ENCODE data around the gene TSHZ3.

The TSHZ3 gene

DNA sequence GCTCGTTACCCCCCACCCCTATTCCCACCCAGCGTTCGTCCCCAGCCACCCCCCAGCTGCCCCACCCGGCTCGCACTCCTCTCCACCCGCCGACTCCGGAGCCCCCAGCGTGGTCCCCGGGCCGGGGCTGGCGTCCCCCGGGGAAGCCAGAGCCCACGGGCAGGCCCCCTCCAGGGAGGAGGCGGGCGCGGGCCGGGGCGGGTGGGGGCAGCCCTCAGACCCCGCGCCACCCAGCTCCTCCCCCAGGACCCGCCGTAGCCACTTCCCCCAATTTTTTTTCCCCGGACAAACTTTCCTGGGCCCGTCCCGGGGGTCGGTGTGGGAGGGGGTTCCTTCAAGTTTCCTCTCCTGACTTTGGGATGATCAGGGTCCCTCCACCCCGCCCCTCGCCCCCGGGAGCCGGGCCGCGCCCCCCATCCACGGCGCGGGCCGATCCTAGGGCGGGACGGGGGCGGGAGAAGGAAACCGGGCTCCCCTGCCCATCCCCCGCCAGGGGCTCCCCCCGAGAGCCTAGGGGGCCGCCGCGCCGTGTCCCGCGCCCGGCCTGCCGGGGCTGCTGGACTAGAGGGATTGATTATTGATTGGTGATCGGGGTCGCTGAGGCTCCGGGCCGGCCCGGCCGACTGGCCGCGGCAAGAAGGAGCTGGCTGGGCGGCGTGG is 927 bp upstream of the TSHZ3 start:
- H3K4me3 ChIP-seq (ENCODE audit: low read depth in 1 of 5, low read length in 5 of 5) = peak overlapping the region in 4 of 5 donors; percentile 77 to 84 (median 82)
- H3K4me1 ChIP-seq (ENCODE audit: control insufficient read depth in 5 of 5, insufficient read depth in 5 of 5, low read length in 5 of 5) = peaks cover 0 to 31% (median 22%) of the 10 kb centered on the region in 5 donors
- H3K27me3 ChIP-seq (ENCODE audit: control insufficient read depth in 5 of 5, insufficient read depth in 4 of 5, low read length in 5 of 5) = peaks cover 0 to 22% (median 13%) of the 10 kb centered on the region in 5 donors
- H3K36me3 ChIP-seq (ENCODE audit: control insufficient read depth in 5 of 5, insufficient read depth in 5 of 5, low read length in 5 of 5) = no peaks in the 10 kb centered on the region
- H3K27ac ChIP-seq (ENCODE audit: low read depth, low read length) = no peak overlapping the region
- no peaks in the 10 kb centered on the region for H3K9me3 ChIP-seq (ENCODE audit: control insufficient read depth in 5 of 5, low read length in 5 of 5)
- H3K9ac ChIP-seq (ENCODE audit: low read length in 5 of 5) = peak overlapping the region in 3 of 5 donors; percentile 64 to 76 (median 69)

DNA sequence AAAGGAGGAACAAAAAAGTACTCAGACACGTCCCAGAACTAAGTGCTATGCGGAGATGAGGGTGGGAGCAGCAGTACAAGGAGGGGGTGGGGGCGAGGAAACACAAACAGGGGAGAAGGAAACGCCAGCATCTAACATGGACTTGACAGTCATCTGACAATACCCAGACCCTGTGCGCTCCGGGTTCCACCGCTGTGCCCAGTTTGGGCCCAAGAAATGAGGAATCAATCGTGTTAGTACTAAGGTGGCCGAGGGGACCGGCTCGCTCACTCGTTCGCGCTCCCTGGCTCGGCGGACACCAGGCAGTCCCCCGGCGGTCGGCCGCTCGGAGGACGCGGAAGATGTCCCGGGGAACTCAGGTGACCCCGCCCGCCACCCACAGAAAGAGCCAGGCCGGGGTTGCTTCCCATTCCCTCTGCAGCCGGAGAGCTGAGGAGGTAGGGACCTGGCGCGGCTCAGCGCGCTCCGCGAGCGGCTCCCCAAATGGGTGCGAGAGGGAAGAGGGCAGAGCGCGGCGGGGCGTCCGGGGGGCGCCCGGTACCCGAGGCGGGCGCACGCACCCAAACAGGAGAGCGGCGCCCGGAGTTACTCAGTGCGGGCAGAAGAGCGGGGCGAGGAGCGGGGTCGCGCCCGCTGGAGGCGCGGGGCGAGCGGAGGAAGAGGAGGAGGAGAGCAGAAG is 616 bp downstream of the TSHZ3 start:
- Histone ChIP-seq H3K4me3 (ENCODE audit: low read depth in 1 of 5, low read length in 5 of 5) (peak overlapping the region; percentile 53 to 79 (median 66)), H3K36me3 (ENCODE audit: control insufficient read depth in 5 of 5, insufficient read depth in 5 of 5, low read length in 5 of 5) (no peaks in the 10 kb centered on the region), H3K27me3 (ENCODE audit: control insufficient read depth in 5 of 5, insufficient read depth in 4 of 5, low read length in 5 of 5) (peaks cover 0 to 8% (median 0%) of the 10 kb centered on the region in 5 donors), H3K9me3 (ENCODE audit: control insufficient read depth in 5 of 5, low read length in 5 of 5) (no peaks in the 10 kb centered on the region), H3K9ac (ENCODE audit: low read length in 5 of 5) (peak overlapping the region in 4 of 5 donors; percentile 28 to 66 (median 36)), H3K4me1 (ENCODE audit: control insufficient read depth in 5 of 5, insufficient read depth in 5 of 5, low read length in 5 of 5) (peaks cover 0 to 31% (median 22%) of the 10 kb centered on the region in 5 donors), H3K27ac (ENCODE audit: low read depth, low read length) (peak overlapping the region; percentile 10)

DNA sequence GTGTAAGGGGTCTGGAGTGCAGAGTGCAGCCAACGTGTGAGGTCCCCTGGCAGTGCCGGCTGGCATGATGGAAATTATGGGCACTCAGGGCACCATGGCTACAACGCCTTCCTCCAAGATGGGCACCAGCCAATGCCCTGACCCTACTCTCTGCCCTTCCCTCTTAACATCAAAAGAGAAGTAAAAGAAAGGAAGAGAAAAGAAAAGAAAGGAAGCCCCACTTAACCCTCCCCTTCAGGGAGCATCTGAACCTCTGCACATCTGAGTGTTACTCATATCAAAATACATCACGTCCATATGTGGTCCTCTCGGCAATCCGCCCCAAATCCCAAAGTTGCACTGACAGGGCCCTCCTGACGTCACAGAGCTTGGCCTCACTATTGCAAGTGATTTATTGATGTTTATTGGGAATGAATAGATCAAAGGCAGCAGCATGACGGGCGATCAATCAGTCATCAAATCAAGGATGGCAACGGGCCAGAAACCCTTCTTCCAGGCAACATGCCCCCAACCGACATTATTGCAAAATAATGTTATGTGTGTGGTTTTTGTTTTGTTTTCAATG is 1.3 kb downstream of the TSHZ3 start:
- Histone ChIP-seq H3K4me1 (ENCODE audit: control insufficient read depth in 5 of 5, insufficient read depth in 5 of 5, low read length in 5 of 5) (peaks cover 0 to 31% (median 22%) of the 10 kb centered on the region in 5 donors), H3K36me3 (ENCODE audit: control insufficient read depth in 5 of 5, insufficient read depth in 5 of 5, low read length in 5 of 5) (no peaks in the 10 kb centered on the region), H3K4me3 (ENCODE audit: low read depth in 1 of 5, low read length in 5 of 5) (peak overlapping the region in 4 of 5 donors; percentile 53 to 79 (median 72)), H3K9ac (ENCODE audit: low read length in 5 of 5) (peak overlapping the region in 1 of 5 donors; percentile 28), H3K27me3 (ENCODE audit: control insufficient read depth in 5 of 5, insufficient read depth in 4 of 5, low read length in 5 of 5) (peaks cover 0 to 4% (median 0%) of the 10 kb centered on the region in 5 donors), H3K27ac (ENCODE audit: low read depth, low read length) (no peak overlapping the region), H3K9me3 (ENCODE audit: control insufficient read depth in 5 of 5, low read length in 5 of 5) (no peaks in the 10 kb centered on the region)

GRCh38 chr19:31347354-31347753 is 1.9 kb downstream of the TSHZ3 start:
- H3K36me3 ChIP-seq (ENCODE audit: control insufficient read depth in 5 of 5, insufficient read depth in 5 of 5, low read length in 5 of 5) = no peaks in the 10 kb centered on the region
- no peak overlapping the region for H3K9ac ChIP-seq (ENCODE audit: low read length in 5 of 5)
- peaks cover 0 to 4% (median 0%) of the 10 kb centered on the region in 5 donors for H3K27me3 ChIP-seq (ENCODE audit: control insufficient read depth in 5 of 5, insufficient read depth in 4 of 5, low read length in 5 of 5)
- no peaks in the 10 kb centered on the region for H3K9me3 ChIP-seq (ENCODE audit: control insufficient read depth in 5 of 5, low read length in 5 of 5)
- H3K4me3 ChIP-seq (ENCODE audit: low read depth in 1 of 5, low read length in 5 of 5) = no peak overlapping the region
- peaks cover 0 to 29% (median 22%) of the 10 kb centered on the region in 5 donors for H3K4me1 ChIP-seq (ENCODE audit: control insufficient read depth in 5 of 5, insufficient read depth in 5 of 5, low read length in 5 of 5)
- no peak overlapping the region for H3K27ac ChIP-seq (ENCODE audit: low read depth, low read length)

DNA sequence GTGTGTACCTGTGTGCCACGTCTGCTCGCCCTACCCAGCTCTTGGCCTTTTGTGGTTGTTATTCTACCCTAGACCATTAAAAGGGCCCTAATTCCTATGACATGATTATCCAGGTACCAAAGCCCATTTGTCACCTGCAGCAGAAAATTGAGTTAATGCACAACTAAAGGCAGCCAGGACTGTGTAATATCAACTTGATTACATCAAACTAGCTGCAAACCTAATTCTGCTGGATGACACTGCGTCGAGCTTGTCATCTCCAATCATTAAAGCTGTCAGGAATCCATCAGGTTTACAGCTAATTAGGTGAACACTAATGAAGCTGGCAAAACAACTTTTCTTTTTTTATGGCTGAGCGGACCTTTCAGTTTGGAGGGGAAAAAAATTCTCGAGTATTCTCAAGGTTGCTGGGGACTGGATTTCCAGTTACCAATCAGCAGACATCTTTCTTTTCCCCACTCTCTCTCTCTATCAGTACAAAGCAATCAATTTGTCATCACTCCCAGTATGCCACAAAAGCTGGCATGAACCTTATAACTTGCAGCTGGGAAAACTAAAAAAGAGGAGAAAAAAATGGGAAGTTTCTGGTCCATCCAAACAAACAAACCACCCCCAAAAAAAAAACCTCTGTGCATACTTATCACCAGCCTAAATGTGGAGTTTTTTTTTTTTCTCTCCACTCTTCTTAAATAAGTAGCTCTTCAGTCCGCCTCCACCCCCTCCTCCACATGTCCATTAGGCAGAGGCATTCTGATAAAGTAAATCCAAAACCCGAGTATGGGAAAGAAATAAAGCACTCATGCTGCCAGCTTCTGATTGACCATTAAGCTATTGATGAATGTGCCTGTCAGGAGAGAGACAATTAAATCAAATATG is 2.8 kb downstream of the TSHZ3 start:
- H3K4me1 ChIP-seq (ENCODE audit: control insufficient read depth in 5 of 5, insufficient read depth in 5 of 5, low read length in 5 of 5) = peaks cover 0 to 20% (median 15%) of the 10 kb centered on the region in 5 donors
- H3K27me3 ChIP-seq (ENCODE audit: control insufficient read depth in 5 of 5, insufficient read depth in 4 of 5, low read length in 5 of 5) = no peaks in the 10 kb centered on the region
- H3K9ac ChIP-seq (ENCODE audit: low read length in 5 of 5) = no peak overlapping the region
- no peak overlapping the region for H3K4me3 ChIP-seq (ENCODE audit: low read depth in 1 of 5, low read length in 5 of 5)
- H3K9me3 ChIP-seq (ENCODE audit: control insufficient read depth in 5 of 5, low read length in 5 of 5) = no peaks in the 10 kb centered on the region
- H3K36me3 ChIP-seq (ENCODE audit: control insufficient read depth in 5 of 5, insufficient read depth in 5 of 5, low read length in 5 of 5) = no peaks in the 10 kb centered on the region
- H3K27ac ChIP-seq (ENCODE audit: low read depth, low read length) = no peak overlapping the region

DNA sequence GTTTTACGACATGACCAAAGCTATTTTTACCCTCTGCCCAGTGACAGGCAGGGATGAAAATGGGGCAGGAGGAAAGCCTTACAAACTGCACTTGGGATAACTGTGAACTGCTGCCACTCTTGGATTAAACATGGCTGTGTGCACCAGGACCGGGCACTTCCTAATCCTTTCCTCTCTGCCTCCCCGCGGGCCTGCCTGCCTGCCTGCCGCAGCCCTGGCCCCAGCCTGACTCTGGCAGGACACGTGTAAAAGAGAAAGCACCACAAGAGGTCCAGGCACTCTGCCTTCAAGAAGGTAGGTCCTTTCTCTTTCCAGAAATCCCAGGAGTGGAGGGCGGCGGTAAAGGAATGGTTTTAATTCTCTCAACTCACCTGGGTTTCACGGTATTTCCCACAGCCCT is 4.8 kb downstream of the TSHZ3 start:
- H3K27ac ChIP-seq (ENCODE audit: low read depth, low read length) = no peak overlapping the region
- peaks cover 0 to 28% (median 17%) of the 10 kb centered on the region in 5 donors for H3K4me1 ChIP-seq (ENCODE audit: control insufficient read depth in 5 of 5, insufficient read depth in 5 of 5, low read length in 5 of 5)
- H3K9me3 ChIP-seq (ENCODE audit: control insufficient read depth in 5 of 5, low read length in 5 of 5) = no peaks in the 10 kb centered on the region
- H3K4me3 ChIP-seq (ENCODE audit: low read depth in 1 of 5, low read length in 5 of 5) = no peak overlapping the region
- H3K9ac ChIP-seq (ENCODE audit: low read length in 5 of 5) = no peak overlapping the region
- no peaks in the 10 kb centered on the region for H3K36me3 ChIP-seq (ENCODE audit: control insufficient read depth in 5 of 5, insufficient read depth in 5 of 5, low read length in 5 of 5)
- peaks cover 0 to 4% (median 0%) of the 10 kb centered on the region in 5 donors for H3K27me3 ChIP-seq (ENCODE audit: control insufficient read depth in 5 of 5, insufficient read depth in 4 of 5, low read length in 5 of 5)

DNA sequence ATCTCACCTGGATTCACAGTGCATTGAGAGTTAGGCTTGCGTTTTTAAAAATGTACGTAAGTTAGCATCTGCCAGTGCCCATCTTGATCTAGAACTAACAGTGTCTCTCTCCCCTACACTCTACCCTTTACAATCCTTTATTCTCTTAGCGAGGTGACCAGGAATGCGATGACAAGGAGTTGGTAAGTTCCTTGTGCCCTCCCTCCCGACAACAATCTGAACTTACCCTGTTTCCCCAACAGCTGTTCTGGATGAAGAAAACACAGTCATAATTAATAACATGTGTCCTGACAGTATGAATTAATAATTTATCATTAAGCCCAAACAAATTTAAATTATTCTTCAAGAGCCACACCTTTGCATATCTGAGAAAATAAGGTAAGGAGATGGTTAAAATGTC is 6.3 kb downstream of the TSHZ3 start:
- no peaks in the 10 kb centered on the region for H3K36me3 ChIP-seq (ENCODE audit: control insufficient read depth in 5 of 5, insufficient read depth in 5 of 5, low read length in 5 of 5)
- H3K27ac ChIP-seq (ENCODE audit: low read depth, low read length) = no peak overlapping the region
- no peak overlapping the region for H3K4me3 ChIP-seq (ENCODE audit: low read depth in 1 of 5, low read length in 5 of 5)
- H3K9ac ChIP-seq (ENCODE audit: low read length in 5 of 5) = no peak overlapping the region
- H3K27me3 ChIP-seq (ENCODE audit: control insufficient read depth in 5 of 5, insufficient read depth in 4 of 5, low read length in 5 of 5) = peaks cover 0 to 4% (median 0%) of the 10 kb centered on the region in 5 donors
- no peaks in the 10 kb centered on the region for H3K9me3 ChIP-seq (ENCODE audit: control insufficient read depth in 5 of 5, low read length in 5 of 5)
- peaks cover 0 to 23% (median 12%) of the 10 kb centered on the region in 5 donors for H3K4me1 ChIP-seq (ENCODE audit: control insufficient read depth in 5 of 5, insufficient read depth in 5 of 5, low read length in 5 of 5)

DNA sequence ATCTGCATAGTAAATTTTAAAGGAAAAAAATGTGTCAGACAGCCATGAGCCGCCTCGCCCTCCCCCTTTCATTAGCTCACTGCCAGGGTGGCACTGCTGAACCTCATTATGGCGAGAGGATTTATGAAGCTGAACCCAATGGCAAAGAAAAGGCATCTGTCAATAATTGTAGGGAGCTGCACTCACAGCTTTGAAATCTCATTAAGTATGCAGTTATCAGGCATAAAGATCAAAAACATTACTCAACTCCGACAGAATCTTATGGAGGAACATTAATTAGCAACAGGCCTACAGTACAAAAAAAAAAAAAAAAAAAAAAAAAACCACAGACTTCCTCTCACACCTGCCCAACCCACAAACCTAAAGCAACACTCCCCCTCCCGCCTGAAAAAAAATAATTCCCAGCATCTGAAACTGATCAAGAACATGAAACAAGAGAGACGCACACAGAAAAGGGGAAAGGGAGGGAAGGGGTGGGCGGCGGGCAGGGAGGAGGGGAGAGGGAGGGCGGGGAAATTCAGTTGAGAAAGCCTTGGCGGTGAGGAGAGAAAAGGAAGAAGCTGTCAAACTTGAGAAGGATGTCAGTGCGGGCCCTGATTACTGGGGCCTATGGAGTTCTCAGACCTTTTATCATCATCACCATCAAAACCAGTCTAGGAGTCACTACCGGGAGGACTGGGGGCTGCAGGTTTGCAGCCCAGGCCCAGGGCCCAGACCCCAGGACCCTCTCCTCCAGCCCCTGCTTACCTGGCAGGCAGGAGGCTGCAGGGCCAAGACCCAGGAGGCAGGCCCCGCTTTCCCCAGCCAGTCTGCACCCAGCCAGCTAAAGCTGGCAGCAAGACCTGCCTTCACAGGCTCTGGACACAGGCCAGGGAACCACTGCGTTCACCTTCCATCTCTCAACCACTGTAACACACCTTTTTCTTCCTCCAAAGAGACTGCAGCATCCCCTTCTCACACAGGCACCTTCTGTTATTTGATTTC is 8.9 kb downstream of the TSHZ3 start:
- Histone ChIP-seq H3K4me1 (ENCODE audit: control insufficient read depth in 5 of 5, insufficient read depth in 5 of 5, low read length in 5 of 5) (peaks cover 0 to 19% (median 12%) of the 10 kb centered on the region in 5 donors), H3K27ac (ENCODE audit: low read depth, low read length) (no peak overlapping the region)

DNA sequence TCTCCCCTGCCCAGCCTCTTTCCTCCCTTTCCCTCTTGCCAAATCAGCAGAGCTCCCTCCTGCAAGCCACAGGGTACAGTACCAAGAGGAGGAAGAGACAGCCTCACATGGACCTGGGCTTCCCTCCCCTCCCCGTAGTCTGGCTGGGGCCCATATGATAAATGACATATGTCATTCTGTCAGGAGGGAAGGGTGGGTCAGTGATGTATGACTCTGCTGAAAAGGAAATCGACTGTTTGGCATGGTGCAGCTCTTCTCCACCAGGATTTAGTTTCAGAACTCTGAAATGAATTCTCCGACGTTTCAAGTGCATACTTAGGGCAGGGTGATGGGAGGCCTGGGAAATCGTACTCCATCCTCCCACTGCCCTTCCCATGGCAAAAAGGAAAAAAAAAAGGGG is 9.8 kb downstream of the TSHZ3 start:
- Histone ChIP-seq H3K4me1 (ENCODE audit: control insufficient read depth in 5 of 5, insufficient read depth in 5 of 5, low read length in 5 of 5) (peaks cover 0 to 19% (median 12%) of the 10 kb centered on the region in 5 donors), H3K9me3 (ENCODE audit: control insufficient read depth in 5 of 5, low read length in 5 of 5) (no peaks in the 10 kb centered on the region), H3K27ac (ENCODE audit: low read depth, low read length) (no peak overlapping the region), H3K27me3 (ENCODE audit: control insufficient read depth in 5 of 5, insufficient read depth in 4 of 5, low read length in 5 of 5) (peaks cover 0 to 4% (median 0%) of the 10 kb centered on the region in 5 donors), H3K36me3 (ENCODE audit: control insufficient read depth in 5 of 5, insufficient read depth in 5 of 5, low read length in 5 of 5) (peaks cover 0 to 5% (median 0%) of the 10 kb centered on the region in 5 donors), H3K9ac (ENCODE audit: low read length in 5 of 5) (no peak overlapping the region), H3K4me3 (ENCODE audit: low read depth in 1 of 5, low read length in 5 of 5) (no peak overlapping the region)

More for the DNA sequence above, 8.9 kb downstream of the TSHZ3 start:
- Histone ChIP-seq H3K27me3 (ENCODE audit: control insufficient read depth in 5 of 5, insufficient read depth in 4 of 5, low read length in 5 of 5) (peaks cover 0 to 4% (median 0%) of the 10 kb centered on the region in 5 donors), H3K4me3 (ENCODE audit: low read depth in 1 of 5, low read length in 5 of 5) (no peak overlapping the region), H3K9ac (ENCODE audit: low read length in 5 of 5) (peak overlapping the region in 1 of 5 donors; percentile 20), H3K9me3 (ENCODE audit: control insufficient read depth in 5 of 5, low read length in 5 of 5) (no peaks in the 10 kb centered on the region), H3K36me3 (ENCODE audit: control insufficient read depth in 5 of 5, insufficient read depth in 5 of 5, low read length in 5 of 5) (peaks cover 0 to 5% (median 0%) of the 10 kb centered on the region in 5 donors)
